Measurements from ENCODE around the gene CATSPERD. TPM values are rescaled to one million over a fixed set of nuclear protein-coding genes. Genes with fewer than 3 reads are reported as not detected.
A peak's percentile ranks its signal among the peaks of the same experiment; 100 is the strongest.

CATSPERD gene
- total and polyA plus RNA-seq, 9 of the 15 experiments (the other 6 are each of a cell fraction or from before 2014, with no cell fraction given), result not detected

GRCh38 chr19:5680084-5680436 is 40.4 kb upstream of the CATSPERD start (continued):
- no peak for TF ChIP-seq ZNF512 (tag; IDR thresholded peaks at IDR 0.05)
- no peak for TF ChIP-seq SP1 (CRISPR knock-in tag; IDR thresholded peaks at IDR 0.05)
- TF ChIP-seq CHD1 (IDR thresholded peaks at IDR 0.05; ENCODE audit: low read length), result peak; percentile 76
- TF ChIP-seq KDM2B (CRISPR knock-in tag; IDR thresholded peaks at IDR 0.05), result no peak
- no peak for TF ChIP-seq ZNF311 (CRISPR knock-in tag; IDR thresholded peaks at IDR 0.05)
- TF ChIP-seq ZNF449 (CRISPR knock-in tag; IDR thresholded peaks at IDR 0.05), result no peak
- no peak for TF ChIP-seq SIX5 (IDR thresholded peaks at IDR 0.05; ENCODE audit: borderline replicate concordance in 1 of 2, insufficient read depth in 1 of 2, low read depth in 1 of 2, low read length in 2 of 2)
- TF ChIP-seq SMAD1 (IDR thresholded peaks at IDR 0.05; ENCODE audit: low read depth, low read length, partially characterized antibody), result no peak
- TF ChIP-seq ZBTB40 (IDR thresholded peaks at IDR 0.05), result no peak
- TF ChIP-seq ZBTB40 (CRISPR knock-in tag; IDR thresholded peaks at IDR 0.05), result no peak
- no peak for TF ChIP-seq E2F5 (CRISPR knock-in tag; IDR thresholded peaks at IDR 0.05)
- no peak for TF ChIP-seq ZNF133 (CRISPR knock-in tag; IDR thresholded peaks at IDR 0.05)
- no peak for TF ChIP-seq IRF9 (tag; IDR thresholded peaks at IDR 0.05)
- TF ChIP-seq ZNF184 (CRISPR knock-in tag; IDR thresholded peaks at IDR 0.05), result no peak
- no peak for TF ChIP-seq MAFK (IDR thresholded peaks at IDR 0.05; ENCODE audit: low read length)

Data from K562 (cell line).